CD14-positive monocyte (primary cell): ENCODE data around the gene DAB2IP. TPM values are rescaled to one million over a fixed set of nuclear protein-coding genes. Genes with fewer than 3 reads are reported as not detected.
"Not testable (repeated sequence)": the region's sequence is repeated elsewhere in the genome, so short reads cannot be mapped to it uniquely, and the experiment has no call there.

Experiments
- DNase-seq, 3 donors: peaks; one replicate each; pipeline ENCODE4 v3.0.0-alpha.2; 2011 to 2022
- H2AFZ ChIP-seq: 2 replicates; pipeline ENCODE4 v1.6.0; 2012; ENCODE audit warnings: mild to moderate bottlenecking, low read depth, low read length, inconsistent platforms; ENCODE audit not compliant: insufficient read depth, poor library complexity, severe bottlenecking
- H3K27ac ChIP-seq, 2 donors: 1 replicate in 1 of 2; 2 replicates in 1 of 2; pipeline ENCODE4 v1.5.1; 2012 to 2013; ENCODE audit warnings: low read length in 2 of 2, control low read depth in 1 of 2, inconsistent platforms in 1 of 2, low read depth in 1 of 2, mild to moderate bottlenecking in 1 of 2
- H3K27me3 ChIP-seq, 2 donors: one replicate each; pipeline versions ENCODE4 v1.6.0 to v1.6.1; 2011 to 2013; ENCODE audit warnings: low read length in 2 of 2; ENCODE audit not compliant: control insufficient read depth in 2 of 2, insufficient read depth in 2 of 2
- H3K36me3 ChIP-seq, 2 donors: replicated peaks in 1 of 2; 1 replicate in 1 of 2; 2 replicates in 1 of 2; pipeline versions ENCODE4 v1.5.1 to v1.6.1; 2012 to 2013; ENCODE audit warnings: low read length in 2 of 2, control low read depth in 1 of 2, inconsistent platforms in 1 of 2, mild to moderate bottlenecking in 1 of 2; ENCODE audit not compliant: insufficient read depth in 2 of 2, control insufficient read depth in 1 of 2
- H3K4me1 ChIP-seq, 2 donors: 1 replicate in 1 of 2; 2 replicates in 1 of 2; pipeline versions ENCODE4 v1.5.1 to v1.6.1; 2012 to 2013; ENCODE audit warnings: low read length in 2 of 2, control low read depth in 1 of 2, inconsistent platforms in 1 of 2, mild to moderate bottlenecking in 1 of 2, moderate library complexity in 1 of 2; ENCODE audit not compliant: insufficient read depth in 2 of 2, control insufficient read depth in 1 of 2
- H3K4me2 ChIP-seq: replicated peaks from 2 replicates; pipeline ENCODE3; 2012; ENCODE audit warnings: low read length, moderate library complexity, mild to moderate bottlenecking; ENCODE audit not compliant: poor library complexity, severe bottlenecking; ENCODE audit errors: extremely low read depth
- H3K4me3 ChIP-seq, 3 experiments: fragments of 200-600 bp in 1 of 3; sonication (generic) in 1 of 3; replicated peaks in 1 of 3; 1 replicate in 2 of 3; 2 replicates in 1 of 3; pipeline ENCODE4 v1.5.1; 2011 to 2013; ENCODE audit warnings: low read length in 3 of 3, mild to moderate bottlenecking in 3 of 3, control low read depth in 2 of 3, low read depth in 2 of 3, inconsistent platforms in 1 of 3, moderate library complexity in 1 of 3
- H3K79me2 ChIP-seq: 2 replicates; pipeline ENCODE4 v1.6.0; 2012; ENCODE audit warnings: mild to moderate bottlenecking, control low read depth, inconsistent platforms, low read length, moderate library complexity; ENCODE audit not compliant: insufficient read depth
- H3K9ac ChIP-seq: 2 replicates; pipeline ENCODE4 v1.6.0; 2017; ENCODE audit warnings: low read length, mild to moderate bottlenecking; ENCODE audit not compliant: insufficient read depth, poor library complexity, severe bottlenecking
- H3K9me3 ChIP-seq, 2 donors: replicated peaks in 1 of 2; 1 replicate in 1 of 2; 2 replicates in 1 of 2; pipeline versions ENCODE4 v1.5.1 to v1.6.1; 2012 to 2013; ENCODE audit warnings: low read length in 2 of 2, control low read depth in 1 of 2; ENCODE audit not compliant: control insufficient read depth in 1 of 2, insufficient read depth in 1 of 2
- H4K20me1 ChIP-seq: 2 replicates; pipeline ENCODE4 v1.6.0; 2012; ENCODE audit warnings: mild to moderate bottlenecking, low read length, control low read depth, moderate library complexity; ENCODE audit not compliant: insufficient read depth
- H3K27ac Mint-ChIP-seq, 7 donors: one replicate each; pipeline ENCODE4 v1.8.0; 2020; ENCODE audit warnings: mild to moderate bottlenecking in 7 of 7, mixed read lengths in 7 of 7, moderate library complexity in 6 of 7, inconsistent platforms in 2 of 7
- H3K27me3 Mint-ChIP-seq, 3 donors: one replicate each; pipeline ENCODE4 v1.8.0; 2021 to 2022; ENCODE audit warnings: low read depth in 3 of 3, mild to moderate bottlenecking in 3 of 3, mixed read lengths in 3 of 3, moderate library complexity in 3 of 3, inconsistent platforms in 1 of 3
- H3K36me3 Mint-ChIP-seq, 2 donors: one replicate each; pipeline ENCODE4 v1.8.0; 2020; ENCODE audit warnings: mixed read lengths in 2 of 2, inconsistent platforms in 1 of 2, mild to moderate bottlenecking in 1 of 2
- H3K4me1 Mint-ChIP-seq: one replicate; pipeline ENCODE4 v1.8.0; 2020; ENCODE audit warnings: mild to moderate bottlenecking, mixed read lengths
- H3K4me3 Mint-ChIP-seq, 2 donors: one replicate each; pipeline ENCODE4 v1.8.0; 2020; ENCODE audit warnings: mild to moderate bottlenecking in 2 of 2, mixed read lengths in 2 of 2, moderate library complexity in 1 of 2
- H3K9me3 Mint-ChIP-seq, 7 donors: one replicate each; pipeline ENCODE4 v1.8.0; 2020 to 2022; ENCODE audit warnings: mixed read lengths in 7 of 7, mild to moderate bottlenecking in 6 of 7, moderate library complexity in 6 of 7, inconsistent platforms in 2 of 7
- WGBS: methylation state at CpG from one replicate; pipeline ENCODE4 v1.1.5; 2013; ENCODE audit warnings: missing lambda C conversion rate; ENCODE audit not compliant: insufficient coverage; 5-methylcytosine and 5-hydroxymethylcytosine counted together
- intact Hi-C, 2 donors: fragments of 100-400 bp; cut with micrococcal nuclease; formaldehyde crosslinking; loops; one replicate each; pipeline versions ENCODE4 v1.15.0 to v1.15.1; 2023
- polyA plus RNA-seq, 3 donors: library from polyadenylated mRNA; depleted of rRNA in 1 of 3; unstranded in 2 of 3; stranded (reverse) in 1 of 3; fragments of 300-500 nt in 2 of 3; fragments of >200 nt in 1 of 3; fragmentation: Illumina TruSeq in 2 of 3; gene quantifications; 1 replicate in 2 of 3; 2 replicates in 1 of 3; pipeline ENCODE4 v1.2.3, GENCODE V29; 2012 to 2021
- TF ChIP-seq, protein P1 (sequence below): fragments of 200-600 bp; IDR thresholded peaks from one replicate; pipeline ENCODE4 v1.8.0; 2022; ENCODE audit warnings: antibody characterized with exemption, mild to moderate bottlenecking

DAB2IP gene
- polyA plus RNA-seq, 3 donors, result 0.13 TPM; not detected in 2

GRCh38 chr9:121643473-121643872 is 8.0 kb upstream of the DAB2IP start:
- intact Hi-C loops, result no loop called here
- no peaks in the 10 kb centered on the region for H3K79me2 ChIP-seq
- no peak overlapping the region for H3K9ac ChIP-seq
- H3K27ac ChIP-seq, result no peak overlapping the region
- no peak for DNase-seq
- peaks cover 0 to 2% (median 0%) of the 10 kb centered on the region in 7 donors for H3K9me3 Mint-ChIP-seq
- no peak overlapping the region for H3K4me3 Mint-ChIP-seq
- no peaks in the 10 kb centered on the region for H3K9me3 ChIP-seq
- H3K36me3 Mint-ChIP-seq, result no peaks in the 10 kb centered on the region
- H3K36me3 ChIP-seq, result no peaks in the 10 kb centered on the region
- TF ChIP-seq, protein P1, sequence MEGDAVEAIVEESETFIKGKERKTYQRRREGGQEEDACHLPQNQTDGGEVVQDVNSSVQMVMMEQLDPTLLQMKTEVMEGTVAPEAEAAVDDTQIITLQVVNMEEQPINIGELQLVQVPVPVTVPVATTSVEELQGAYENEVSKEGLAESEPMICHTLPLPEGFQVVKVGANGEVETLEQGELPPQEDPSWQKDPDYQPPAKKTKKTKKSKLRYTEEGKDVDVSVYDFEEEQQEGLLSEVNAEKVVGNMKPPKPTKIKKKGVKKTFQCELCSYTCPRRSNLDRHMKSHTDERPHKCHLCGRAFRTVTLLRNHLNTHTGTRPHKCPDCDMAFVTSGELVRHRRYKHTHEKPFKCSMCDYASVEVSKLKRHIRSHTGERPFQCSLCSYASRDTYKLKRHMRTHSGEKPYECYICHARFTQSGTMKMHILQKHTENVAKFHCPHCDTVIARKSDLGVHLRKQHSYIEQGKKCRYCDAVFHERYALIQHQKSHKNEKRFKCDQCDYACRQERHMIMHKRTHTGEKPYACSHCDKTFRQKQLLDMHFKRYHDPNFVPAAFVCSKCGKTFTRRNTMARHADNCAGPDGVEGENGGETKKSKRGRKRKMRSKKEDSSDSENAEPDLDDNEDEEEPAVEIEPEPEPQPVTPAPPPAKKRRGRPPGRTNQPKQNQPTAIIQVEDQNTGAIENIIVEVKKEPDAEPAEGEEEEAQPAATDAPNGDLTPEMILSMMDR, result no peak
- no peak overlapping the region for H3K4me3 ChIP-seq
- peaks cover 0 to 3% of the 10 kb centered on the region in 2 donors for H3K4me1 ChIP-seq
- H3K27ac Mint-ChIP-seq, result no peak overlapping the region
- H3K27me3 ChIP-seq, result peaks cover 0 to 4% of the 10 kb centered on the region in 2 donors
- no peaks in the 10 kb centered on the region for H4K20me1 ChIP-seq
- peaks cover 7 to 19% (median 13%) of the 10 kb centered on the region in 3 donors for H3K27me3 Mint-ChIP-seq
- H2AFZ ChIP-seq, result no peak overlapping the region
- 95% methylated on average over 3 of the region's 3 CpGs for WGBS
- H3K4me2 ChIP-seq, result no peak overlapping the region
- peaks cover 15% of the 10 kb centered on the region for H3K4me1 Mint-ChIP-seq

- H3K36me3 Mint-ChIP-seq, H4K20me1 ChIP-seq, H3K79me2 ChIP-seq, H3K9me3 ChIP-seq, H3K9ac ChIP-seq, H3K27ac Mint-ChIP-seq, H3K9me3 Mint-ChIP-seq, H3K4me3 ChIP-seq, H3K27ac ChIP-seq, H3K4me2 ChIP-seq, H3K4me3 Mint-ChIP-seq, H3K27me3 ChIP-seq, H3K36me3 ChIP-seq, intact Hi-C loops, H2AFZ ChIP-seq, DNase-seq, H3K4me1 ChIP-seq: not testable (repeated sequence)
- WGBS, result 96% methylated on average over 6 of the region's 10 CpGs
- H3K27me3 Mint-ChIP-seq, result peaks cover 9 to 20% (median 12%) of the 10 kb centered on the region in 3 donors
- H3K4me1 Mint-ChIP-seq, result peaks cover 15% of the 10 kb centered on the region
Observed at GRCh38 chr9:121644040-121644439, 7.4 kb upstream of the DAB2IP start.
